Gastrocnemius medialis (tissue), 4 donors: ENCODE results near the gene AKNA.

Experiments used
- POLR2A ChIP-seq, 2 donors: fragments of 450-650 bp; IDR thresholded peaks; one replicate each; pipeline ENCODE4 v1.6.1; 2017; ENCODE audit warnings: antibody characterized with exemption in 2 of 2, mild to moderate bottlenecking in 2 of 2, moderate library complexity in 2 of 2
- TF ChIP-seq, protein P1 (sequence below), 5 experiments: fragments of 450-650 bp in 3 of 5; fragments of 200-600 bp in 2 of 5; sonication (generic) in 2 of 5; IDR thresholded peaks in 4 of 5; conservative IDR thresholded peaks in 1 of 5; 1 replicate in 4 of 5; 2 replicates in 1 of 5; pipeline ENCODE4 v1.5.1; 2016 to 2019; ENCODE audit warnings: antibody characterized with exemption in 5 of 5, mild to moderate bottlenecking in 3 of 5, moderate library complexity in 3 of 5

DNA sequence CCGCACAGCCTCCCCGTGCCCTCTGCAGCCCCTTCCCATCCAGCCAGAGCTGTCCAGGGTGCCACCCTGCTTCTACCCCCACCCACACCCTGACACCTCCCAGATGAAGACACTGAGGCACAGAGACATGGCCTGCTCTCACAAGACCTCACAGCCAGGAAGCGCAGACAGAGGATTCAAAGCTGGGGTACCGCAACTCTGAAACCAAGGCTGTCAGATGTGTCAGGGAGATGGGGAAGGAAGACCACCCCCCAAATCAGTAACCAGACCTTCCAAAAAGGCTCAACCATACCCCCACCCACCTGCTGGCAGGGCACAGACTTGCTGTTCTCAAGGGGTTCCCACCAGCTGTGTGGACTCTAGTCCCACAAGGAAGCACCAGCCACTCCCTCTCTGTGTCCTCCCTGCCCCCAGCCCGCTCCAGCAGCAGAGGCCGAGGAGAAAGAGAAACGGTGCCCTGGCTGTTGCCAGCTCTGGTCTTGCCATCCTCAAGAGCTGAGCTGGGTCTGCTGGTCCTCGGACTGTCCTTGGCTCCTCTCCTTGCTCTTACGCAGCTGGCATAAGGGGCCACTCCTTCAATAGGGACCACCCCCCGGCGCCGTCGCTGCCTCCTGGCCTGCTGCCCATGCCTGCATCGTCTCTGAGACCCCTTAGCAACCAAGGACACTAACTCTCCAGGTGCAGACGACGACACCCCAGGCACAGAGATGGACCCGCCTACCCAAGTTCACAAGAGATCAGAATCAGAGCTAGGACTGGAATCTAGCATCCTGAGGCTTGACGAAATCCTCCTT is 699 bp downstream of the AKNA start:
- TF ChIP-seq, protein P1, sequence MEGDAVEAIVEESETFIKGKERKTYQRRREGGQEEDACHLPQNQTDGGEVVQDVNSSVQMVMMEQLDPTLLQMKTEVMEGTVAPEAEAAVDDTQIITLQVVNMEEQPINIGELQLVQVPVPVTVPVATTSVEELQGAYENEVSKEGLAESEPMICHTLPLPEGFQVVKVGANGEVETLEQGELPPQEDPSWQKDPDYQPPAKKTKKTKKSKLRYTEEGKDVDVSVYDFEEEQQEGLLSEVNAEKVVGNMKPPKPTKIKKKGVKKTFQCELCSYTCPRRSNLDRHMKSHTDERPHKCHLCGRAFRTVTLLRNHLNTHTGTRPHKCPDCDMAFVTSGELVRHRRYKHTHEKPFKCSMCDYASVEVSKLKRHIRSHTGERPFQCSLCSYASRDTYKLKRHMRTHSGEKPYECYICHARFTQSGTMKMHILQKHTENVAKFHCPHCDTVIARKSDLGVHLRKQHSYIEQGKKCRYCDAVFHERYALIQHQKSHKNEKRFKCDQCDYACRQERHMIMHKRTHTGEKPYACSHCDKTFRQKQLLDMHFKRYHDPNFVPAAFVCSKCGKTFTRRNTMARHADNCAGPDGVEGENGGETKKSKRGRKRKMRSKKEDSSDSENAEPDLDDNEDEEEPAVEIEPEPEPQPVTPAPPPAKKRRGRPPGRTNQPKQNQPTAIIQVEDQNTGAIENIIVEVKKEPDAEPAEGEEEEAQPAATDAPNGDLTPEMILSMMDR (IDR thresholded peaks at IDR 0.05 in 4 of 5, conservative IDR thresholded peaks at IDR 0.05 in 1 of 5), result no peak
- TF ChIP-seq POLR2A (IDR thresholded peaks at IDR 0.05), result no peak
